GM18861 (cell line): ENCODE results near the gene CFAP57.

Experiments
- ATAC-seq: cut with Tn5 transposase; IDR thresholded peaks from one replicate; pipeline ENCODE4 v1.9.1; 2021; ENCODE audit not compliant: unreplicated experiment

The CFAP57 gene

GRCh38 chr1:43275826-43276620, 103.9 kb downstream of the CFAP57 start:
- no peak for ATAC-seq

DNA sequence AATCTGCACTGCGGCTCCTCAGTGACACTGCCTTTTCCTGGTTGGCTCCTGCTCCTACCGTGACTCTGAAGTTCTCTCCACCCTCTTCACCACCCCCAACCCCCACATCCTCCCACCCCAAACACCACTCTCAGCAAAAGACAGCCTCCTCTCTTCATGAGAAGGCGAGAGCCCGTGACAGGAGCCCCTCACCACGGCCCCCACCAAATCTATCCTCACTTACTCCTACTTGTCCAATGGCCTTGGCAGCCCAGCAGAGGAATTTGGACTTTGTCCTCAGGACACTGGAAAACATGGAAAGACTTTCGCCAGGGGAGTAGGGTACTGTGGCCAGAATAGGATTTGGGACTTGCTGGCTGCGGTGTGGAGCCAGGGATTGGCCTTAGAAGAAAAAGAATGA, 104.5 kb downstream of the CFAP57 start:
- no peak for ATAC-seq

DNA sequence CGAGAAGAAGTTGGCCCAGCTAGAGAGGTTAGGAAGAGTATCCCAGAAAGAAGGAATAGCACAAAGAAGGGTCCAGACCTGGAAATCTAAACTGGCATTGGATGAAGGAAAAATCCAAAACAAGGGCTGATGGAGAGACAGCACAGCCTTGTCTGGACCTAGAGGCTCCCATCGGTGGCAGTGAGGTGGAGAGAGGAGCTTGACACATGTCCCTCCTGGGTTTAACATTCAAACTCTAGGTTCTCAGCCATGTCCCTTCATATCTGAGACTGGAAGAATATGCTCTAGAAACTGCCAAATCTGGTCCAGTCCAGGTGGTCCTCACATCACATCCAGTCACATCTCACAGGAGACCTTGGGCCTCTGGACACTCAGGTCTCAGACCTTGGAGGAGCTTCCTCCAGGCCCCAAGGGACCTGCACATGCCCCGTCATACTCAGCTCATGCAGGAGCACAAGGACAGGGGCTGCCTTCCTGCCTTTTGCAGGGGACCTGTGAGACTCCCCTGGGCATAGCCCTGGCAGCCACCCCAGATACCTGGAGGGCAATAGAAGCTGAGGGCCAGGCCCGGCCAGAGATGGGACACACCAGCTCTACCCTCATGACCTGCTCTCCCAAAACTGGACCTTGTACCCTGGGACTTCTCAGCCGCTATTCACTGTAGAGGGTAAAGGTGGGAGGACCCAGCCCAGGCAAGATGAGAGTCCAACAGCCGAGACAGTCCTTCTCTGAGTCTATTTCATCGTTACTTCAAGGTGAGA, 105.2 kb downstream of the CFAP57 start:
- no peak for ATAC-seq

DNA sequence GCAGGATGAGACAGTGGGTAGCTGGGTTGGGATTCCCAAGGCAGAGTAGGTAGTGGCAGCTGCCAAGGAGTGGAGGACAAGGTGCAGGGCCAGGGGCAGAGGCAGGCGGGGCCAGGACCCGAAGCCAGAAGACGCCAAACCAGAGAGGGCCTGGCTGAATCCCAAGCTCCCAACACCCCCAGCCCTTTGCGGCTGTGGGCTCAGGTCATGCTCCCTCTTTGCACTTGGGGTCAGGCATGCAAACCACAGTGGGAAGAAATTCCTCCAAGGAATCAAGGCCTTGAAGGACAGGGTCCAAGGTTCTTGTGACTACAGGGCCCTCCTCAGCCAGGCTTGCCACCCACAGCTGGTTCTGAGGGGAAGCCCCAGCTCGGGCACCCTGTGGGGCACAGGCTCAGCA, 107.0 kb downstream of the CFAP57 start:
- no peak for ATAC-seq

GRCh38 chr1:43279666-43280065, 107.5 kb downstream of the CFAP57 start:
- no peak for ATAC-seq

DNA sequence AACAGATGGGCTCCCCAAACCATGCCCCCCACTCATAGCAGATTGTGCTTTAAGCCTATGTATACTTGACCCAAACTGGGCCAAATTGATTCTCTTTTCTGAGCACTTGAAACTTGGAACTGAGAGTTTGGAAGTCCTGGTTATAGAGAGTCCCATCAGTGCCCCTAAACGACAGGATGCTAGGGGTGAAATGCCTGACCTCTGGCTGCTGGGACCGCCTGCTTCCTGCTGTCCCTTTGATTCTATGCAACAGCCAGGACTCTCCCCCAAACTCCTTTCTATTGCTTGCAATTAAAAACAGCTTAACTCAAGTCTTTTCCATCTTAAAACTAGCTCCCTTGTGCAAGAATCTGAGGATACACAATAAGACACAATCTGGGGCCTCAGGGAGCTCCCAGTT, 108.6 kb downstream of the CFAP57 start:
- ATAC-seq: no peak

GRCh38 chr1:43282220-43283195, 110.4 kb downstream of the CFAP57 start:
- no peak for ATAC-seq

GRCh38 chr1:43284065-43284464, 111.9 kb downstream of the CFAP57 start:
- no peak for ATAC-seq

GRCh38 chr1:43284546-43285110, 112.5 kb downstream of the CFAP57 start:
- no peak for ATAC-seq

- no peak for ATAC-seq
These were observed 113.3 kb downstream of the CFAP57 start, which contains the start of gene C1orf210 for GRCh38 chr1:43285269-43285990. Gene C1orf210, minus strand, starts transcription at chr1:43285581. Its CDS starts 2,311 bp downstream, at chr1:43283270.

GRCh38 chr1:43286115-43286514, 114.0 kb downstream of the CFAP57 start:
- no peak for ATAC-seq

DNA sequence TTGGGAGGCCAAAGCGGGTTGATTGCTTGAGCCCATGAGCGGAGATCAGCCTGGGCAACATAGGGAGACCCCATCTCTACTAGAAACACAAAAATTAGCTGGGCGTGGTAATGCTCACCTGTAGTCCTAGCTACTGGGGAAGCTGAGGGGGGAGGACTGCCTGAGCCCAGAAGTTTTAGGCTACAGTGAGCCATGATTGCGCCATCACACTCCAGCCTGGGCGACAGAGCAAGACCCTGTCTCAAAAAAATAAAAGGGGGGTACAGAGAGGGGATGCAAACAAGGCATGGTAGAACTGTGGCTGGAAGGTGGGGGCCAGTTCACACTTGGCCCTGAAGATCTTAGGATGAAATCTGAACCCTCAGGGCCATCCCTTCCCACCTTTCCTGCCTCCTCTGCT, 114.4 kb downstream of the CFAP57 start:
- no peak for ATAC-seq

GRCh38 chr1:43288058-43288784, 116.1 kb downstream of the CFAP57 start:
- ATAC-seq: no peak

DNA sequence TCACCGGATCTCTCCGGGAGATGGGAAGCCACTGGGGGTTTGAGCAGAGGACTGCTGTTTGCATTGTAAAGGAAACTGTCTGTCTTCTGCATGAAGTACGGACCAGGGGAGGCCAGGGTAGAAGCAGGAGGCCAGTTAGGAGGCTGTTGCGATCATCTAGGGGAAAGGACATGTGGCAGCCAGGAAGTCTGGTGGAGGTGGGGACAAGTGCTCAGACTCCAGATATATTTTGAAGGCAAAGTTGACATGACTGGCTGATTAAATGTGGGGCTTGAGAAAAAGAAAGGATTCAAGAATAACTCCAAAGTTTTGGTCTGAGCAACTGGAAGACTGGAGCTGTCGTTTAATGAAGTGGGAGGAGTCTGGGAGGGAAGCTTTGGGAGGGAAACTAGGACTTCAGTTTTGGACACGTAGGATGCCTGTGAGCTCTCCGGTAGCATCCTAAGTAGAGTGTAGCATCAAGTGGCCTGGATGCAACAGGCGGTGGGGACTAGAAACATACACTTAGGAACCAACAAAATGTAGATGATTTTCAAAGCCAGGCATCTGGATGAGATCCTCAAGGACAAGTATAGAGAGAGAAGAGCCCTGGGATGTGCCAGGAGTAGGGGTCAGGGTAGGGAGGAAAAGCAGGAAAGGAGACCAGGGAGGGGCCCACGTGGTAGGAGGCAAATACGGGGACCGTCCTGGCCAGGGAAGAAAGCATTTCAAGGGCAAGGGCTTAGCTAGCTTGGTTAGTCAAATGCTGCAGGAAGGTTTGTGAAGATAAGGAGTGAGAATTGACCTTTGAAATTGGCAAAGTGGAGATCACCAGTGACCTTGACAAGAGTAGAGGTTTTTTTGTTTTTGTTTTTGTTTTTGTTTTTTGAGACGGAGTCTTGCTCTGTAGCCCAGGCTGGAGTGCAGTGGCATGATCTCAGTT, 116.9 kb downstream of the CFAP57 start:
- ATAC-seq: no peak

GRCh38 chr1:43292216-43292615, 120.1 kb downstream of the CFAP57 start:
- ATAC-seq: no peak

DNA sequence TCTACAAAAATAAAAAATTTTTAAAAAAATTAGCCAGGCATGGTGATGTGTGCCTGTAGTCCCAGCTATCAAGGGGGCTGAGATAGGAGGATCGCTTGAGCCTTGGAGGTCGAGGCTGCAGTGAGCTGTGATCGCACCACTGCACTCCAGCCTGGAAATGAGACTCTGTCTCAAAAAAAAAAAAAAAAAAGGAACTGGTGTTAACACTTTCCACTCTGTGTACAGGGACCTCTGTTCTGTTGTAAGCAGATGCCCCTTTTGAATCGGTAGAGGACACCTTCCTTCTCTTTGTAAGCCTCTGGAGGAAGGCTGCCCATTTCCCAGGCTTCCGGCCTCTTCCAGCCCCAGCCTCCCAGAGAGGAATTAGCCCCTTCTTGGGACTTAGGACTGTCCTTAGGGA, 120.5 kb downstream of the CFAP57 start:
- ATAC-seq: no peak

- no peak for ATAC-seq
These were observed 121.0 kb downstream of the CFAP57 start for GRCh38 chr1:43293176-43293575.
